Tibial nerve (tissue), 4 donors: ENCODE results near the gene ZNF728.
"Not testable (repeated sequence)": the region's sequence is repeated elsewhere in the genome, so short reads cannot be mapped to it uniquely, and the experiment has no call there.

Experiments used
- EP300 ChIP-seq, 2 donors: sonication (generic); formaldehyde crosslinking; IDR thresholded peaks; one replicate each; pipeline ENCODE4 v1.6.1; 2017; ENCODE audit warnings: antibody characterized with exemption in 2 of 2, mild to moderate bottlenecking in 1 of 2
- POLR2A ChIP-seq, 2 donors: fragments of 450-650 bp; IDR thresholded peaks; one replicate each; pipeline ENCODE4 v1.6.1; 2017; ENCODE audit warnings: antibody characterized with exemption in 2 of 2, mild to moderate bottlenecking in 2 of 2, moderate library complexity in 2 of 2
- TF ChIP-seq, protein P1 (sequence below), 5 experiments: fragments of 200-600 bp in 3 of 5; fragments of 450-650 bp in 2 of 5; sonication (generic) in 3 of 5; IDR thresholded peaks; one replicate each; pipeline ENCODE4 v1.5.1; 2016 to 2019; ENCODE audit warnings: antibody characterized with exemption in 5 of 5, mild to moderate bottlenecking in 3 of 5, moderate library complexity in 2 of 5

DNA sequence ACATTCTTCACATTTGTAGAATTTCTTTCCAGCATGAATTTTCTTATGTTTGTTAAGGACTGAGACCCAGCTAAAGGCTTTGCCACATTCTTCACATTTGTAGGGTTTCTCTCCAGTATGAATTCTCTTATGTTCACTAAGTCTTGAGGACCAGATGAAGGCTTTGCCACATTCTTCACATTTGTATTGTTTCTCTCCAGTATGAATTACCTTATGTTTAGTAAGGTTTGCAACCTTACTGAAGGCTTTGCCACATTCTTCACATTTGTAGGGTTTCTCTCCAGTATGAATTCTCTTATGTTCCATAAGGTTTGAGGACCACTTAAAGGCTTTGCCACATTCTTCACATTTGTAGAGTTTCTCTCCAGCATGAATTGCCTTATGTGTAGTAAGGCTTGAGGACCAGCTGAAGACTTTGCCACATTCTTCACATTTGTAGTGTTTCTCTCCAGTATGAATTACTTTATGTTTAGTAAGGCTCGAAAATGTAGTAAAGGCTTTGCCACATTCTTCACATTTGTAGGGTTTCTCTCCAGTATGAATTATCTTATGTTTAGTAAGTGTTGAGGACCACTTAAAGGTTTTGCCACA lies 27.3 kb downstream of the ZNF728 start:
- TF ChIP-seq, protein P1, sequence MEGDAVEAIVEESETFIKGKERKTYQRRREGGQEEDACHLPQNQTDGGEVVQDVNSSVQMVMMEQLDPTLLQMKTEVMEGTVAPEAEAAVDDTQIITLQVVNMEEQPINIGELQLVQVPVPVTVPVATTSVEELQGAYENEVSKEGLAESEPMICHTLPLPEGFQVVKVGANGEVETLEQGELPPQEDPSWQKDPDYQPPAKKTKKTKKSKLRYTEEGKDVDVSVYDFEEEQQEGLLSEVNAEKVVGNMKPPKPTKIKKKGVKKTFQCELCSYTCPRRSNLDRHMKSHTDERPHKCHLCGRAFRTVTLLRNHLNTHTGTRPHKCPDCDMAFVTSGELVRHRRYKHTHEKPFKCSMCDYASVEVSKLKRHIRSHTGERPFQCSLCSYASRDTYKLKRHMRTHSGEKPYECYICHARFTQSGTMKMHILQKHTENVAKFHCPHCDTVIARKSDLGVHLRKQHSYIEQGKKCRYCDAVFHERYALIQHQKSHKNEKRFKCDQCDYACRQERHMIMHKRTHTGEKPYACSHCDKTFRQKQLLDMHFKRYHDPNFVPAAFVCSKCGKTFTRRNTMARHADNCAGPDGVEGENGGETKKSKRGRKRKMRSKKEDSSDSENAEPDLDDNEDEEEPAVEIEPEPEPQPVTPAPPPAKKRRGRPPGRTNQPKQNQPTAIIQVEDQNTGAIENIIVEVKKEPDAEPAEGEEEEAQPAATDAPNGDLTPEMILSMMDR (IDR thresholded peaks at IDR 0.05), result not testable (repeated sequence)
- TF ChIP-seq POLR2A, EP300 (IDR thresholded peaks at IDR 0.05): not testable (repeated sequence)
